ENCODE measurements around the gene PEMT. TPM values are rescaled to one million over a fixed set of nuclear protein-coding genes. Genes with fewer than 3 reads are reported as not detected.

PEMT gene
- total RNA-seq, 2 donors from 2014 or later = 27.8 to 37.7 TPM

DNA sequence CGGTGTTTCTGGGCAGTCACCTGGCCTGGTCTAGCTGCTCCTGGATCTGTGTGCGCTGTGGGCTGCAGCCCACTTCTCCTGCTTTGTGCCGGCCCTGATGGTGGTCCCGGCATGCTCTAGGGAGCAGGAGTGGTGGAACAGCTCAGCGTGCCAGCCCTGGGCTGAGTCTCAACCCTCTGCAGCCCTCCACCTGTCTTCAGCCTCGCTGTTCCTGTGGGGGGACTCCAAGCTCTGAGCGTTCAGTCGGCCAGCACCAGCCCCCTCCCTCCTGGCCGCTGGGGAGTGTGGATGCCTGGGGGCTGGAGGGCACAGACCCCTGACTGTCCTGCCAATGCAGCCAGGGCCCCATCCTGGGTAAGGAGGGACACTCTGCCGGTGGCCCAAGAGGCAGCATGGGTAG, 71.6 kb downstream of the PEMT start:
- TF ChIP-seq, protein P1, sequence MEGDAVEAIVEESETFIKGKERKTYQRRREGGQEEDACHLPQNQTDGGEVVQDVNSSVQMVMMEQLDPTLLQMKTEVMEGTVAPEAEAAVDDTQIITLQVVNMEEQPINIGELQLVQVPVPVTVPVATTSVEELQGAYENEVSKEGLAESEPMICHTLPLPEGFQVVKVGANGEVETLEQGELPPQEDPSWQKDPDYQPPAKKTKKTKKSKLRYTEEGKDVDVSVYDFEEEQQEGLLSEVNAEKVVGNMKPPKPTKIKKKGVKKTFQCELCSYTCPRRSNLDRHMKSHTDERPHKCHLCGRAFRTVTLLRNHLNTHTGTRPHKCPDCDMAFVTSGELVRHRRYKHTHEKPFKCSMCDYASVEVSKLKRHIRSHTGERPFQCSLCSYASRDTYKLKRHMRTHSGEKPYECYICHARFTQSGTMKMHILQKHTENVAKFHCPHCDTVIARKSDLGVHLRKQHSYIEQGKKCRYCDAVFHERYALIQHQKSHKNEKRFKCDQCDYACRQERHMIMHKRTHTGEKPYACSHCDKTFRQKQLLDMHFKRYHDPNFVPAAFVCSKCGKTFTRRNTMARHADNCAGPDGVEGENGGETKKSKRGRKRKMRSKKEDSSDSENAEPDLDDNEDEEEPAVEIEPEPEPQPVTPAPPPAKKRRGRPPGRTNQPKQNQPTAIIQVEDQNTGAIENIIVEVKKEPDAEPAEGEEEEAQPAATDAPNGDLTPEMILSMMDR (IDR thresholded peaks at IDR 0.05) = no peak
- DNase-seq (ENCODE audit: low spot score) = no peak
- no peaks in the 10 kb centered on the region for H3K9me3 ChIP-seq
- no peaks in the 10 kb centered on the region for H3K36me3 ChIP-seq
- no peak overlapping the region for H3K27ac ChIP-seq
- no peaks in the 10 kb centered on the region for H3K4me1 ChIP-seq
- no peaks in the 10 kb centered on the region for H3K27me3 ChIP-seq
- H3K4me3 ChIP-seq = no peak overlapping the region

DNA sequence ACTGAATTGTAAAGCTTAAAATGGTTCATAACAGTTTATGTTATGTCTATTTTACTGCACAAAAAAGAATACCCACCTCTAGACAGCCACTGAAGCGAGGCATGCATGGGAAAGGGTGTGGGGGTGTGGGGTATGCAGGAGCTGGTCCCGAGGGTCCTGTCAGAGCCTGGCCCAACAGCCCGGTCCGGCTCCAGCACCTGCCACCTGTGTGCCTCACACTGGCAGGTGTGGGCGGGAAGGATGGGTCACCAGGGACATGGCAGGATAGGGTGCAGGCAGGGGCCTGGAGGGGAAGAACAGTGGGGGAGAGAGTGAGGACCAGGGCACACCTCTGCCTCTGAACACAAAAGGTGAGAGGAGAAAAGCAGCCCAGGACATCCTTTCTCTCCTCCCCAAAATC, 72.6 kb downstream of the PEMT start:
- Histone ChIP-seq H3K36me3 (no peaks in the 10 kb centered on the region), H3K4me3 (no peak overlapping the region), H3K9me3 (no peaks in the 10 kb centered on the region), H3K27me3 (no peaks in the 10 kb centered on the region), H3K4me1 (no peaks in the 10 kb centered on the region), H3K27ac (no peak overlapping the region)
- TF ChIP-seq, protein P1 (IDR thresholded peaks at IDR 0.05) = no peak
- DNase-seq (ENCODE audit: low spot score) = no peak

GRCh38 chr17:17518014-17518413, 73.5 kb downstream of the PEMT start:
- Histone ChIP-seq H3K9me3 (no peaks in the 10 kb centered on the region), H3K4me1 (no peaks in the 10 kb centered on the region), H3K27me3 (no peaks in the 10 kb centered on the region), H3K27ac (no peak overlapping the region), H3K36me3 (no peaks in the 10 kb centered on the region), H3K4me3 (no peak overlapping the region)
- TF ChIP-seq, protein P1 (IDR thresholded peaks at IDR 0.05) = no peak
- DNase-seq (ENCODE audit: low spot score) = no peak

GRCh38 chr17:17516941-17517720, 74.4 kb downstream of the PEMT start:
- TF ChIP-seq, protein P1 (IDR thresholded peaks at IDR 0.05) = no peak
- Histone ChIP-seq H3K36me3 (no peaks in the 10 kb centered on the region), H3K27ac (no peak overlapping the region)

DNA sequence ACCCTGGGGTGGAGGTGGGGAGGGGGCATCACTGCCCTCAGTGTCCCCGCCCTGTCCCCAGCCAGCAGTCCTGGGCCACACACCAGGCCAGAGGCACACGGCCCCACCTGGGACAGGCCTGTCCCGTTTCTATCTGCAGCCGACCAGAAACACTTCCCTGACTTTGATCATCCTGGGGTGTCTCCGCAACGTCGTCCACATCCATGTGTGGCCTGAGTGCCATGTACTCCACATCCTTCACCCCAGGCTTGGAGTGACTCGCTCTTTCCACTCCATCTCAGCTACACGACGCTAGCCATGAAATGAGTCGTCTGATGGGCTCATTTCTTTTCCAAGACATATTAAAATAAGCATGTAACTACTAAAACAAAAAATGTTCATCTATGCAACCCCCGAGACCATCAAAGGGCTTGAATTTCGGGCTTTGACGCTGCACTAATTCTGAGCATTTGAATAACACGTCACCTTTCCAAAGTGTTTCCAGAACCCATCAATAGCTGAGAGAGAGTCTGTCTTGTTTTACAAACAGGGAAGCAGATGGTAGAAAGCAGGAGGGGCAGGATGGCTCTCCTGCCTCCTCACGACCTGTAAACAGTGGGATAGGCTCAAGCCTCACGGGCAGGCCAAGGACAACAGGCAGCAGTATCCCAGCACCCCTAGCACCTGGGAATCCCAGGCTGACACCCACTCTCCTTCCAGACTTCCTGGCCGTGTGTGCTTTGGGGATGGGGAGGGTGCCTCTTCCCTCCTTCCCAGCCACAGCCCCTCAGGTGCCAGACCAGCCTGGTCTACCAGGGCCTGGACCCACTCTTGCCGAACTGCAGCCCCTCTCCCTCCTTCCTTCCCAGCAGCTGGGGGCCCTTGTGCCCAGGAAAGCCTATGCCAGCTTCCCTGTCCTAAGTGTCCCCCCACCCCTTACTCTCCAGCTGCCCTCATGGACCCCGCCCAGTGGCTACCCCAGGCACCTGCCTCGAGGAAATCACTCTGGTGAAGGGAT, 75.3 kb downstream of the PEMT start:
- TF ChIP-seq, protein P1 (IDR thresholded peaks at IDR 0.05) = no peak
- no peak for DNase-seq (ENCODE audit: low spot score)
- Histone ChIP-seq H3K4me3 (no peak overlapping the region), H3K27me3 (no peaks in the 10 kb centered on the region), H3K27ac (no peak overlapping the region), H3K9me3 (no peaks in the 10 kb centered on the region), H3K36me3 (no peaks in the 10 kb centered on the region), H3K4me1 (no peaks in the 10 kb centered on the region)

More at GRCh38 chr17:17516941-17517720, 74.4 kb downstream of the PEMT start:
- no peak overlapping the region for H3K4me3 ChIP-seq
- no peaks in the 10 kb centered on the region for H3K4me1 ChIP-seq
- no peak for DNase-seq (ENCODE audit: low spot score)
- no peaks in the 10 kb centered on the region for H3K9me3 ChIP-seq
- H3K27me3 ChIP-seq = no peaks in the 10 kb centered on the region

Data from right atrium auricular region (tissue), 2 donors.